C4-2B (cell line): ENCODE data around the gene LZTR1.
A peak's percentile ranks its signal among the peaks of the same experiment; 100 is the strongest.

Source experiments
- H3K27ac ChIP-seq: fragments of 450-650 bp; 2 replicates; pipeline ENCODE4 v1.5.1; 2017
- CTCF ChIP-seq: fragments of 450-650 bp; conservative IDR thresholded peaks from 2 replicates; pipeline ENCODE4 v1.5.1; 2017; ENCODE audit warnings: mild to moderate bottlenecking
- ZFX ChIP-seq: fragments of 450-650 bp; IDR thresholded peaks from 2 replicates; pipeline ENCODE4 v1.6.1; 2017

LZTR1 gene

GRCh38 chr22:20983081-20983771, 1.1 kb downstream of the LZTR1 start:
- TF ChIP-seq CTCF (no peak), ZFX (no peak)
- peak overlapping the region; percentile 93 for H3K27ac ChIP-seq

GRCh38 chr22:20985720-20986119, 3.6 kb downstream of the LZTR1 start:
- H3K27ac ChIP-seq, result no peak overlapping the region
- TF ChIP-seq CTCF (no peak), ZFX (no peak)

GRCh38 chr22:20986365-20986764, 4.3 kb downstream of the LZTR1 start:
- H3K27ac ChIP-seq, result no peak overlapping the region
- TF ChIP-seq CTCF (no peak), ZFX (no peak)

GRCh38 chr22:20987375-20987774, 5.3 kb downstream of the LZTR1 start:
- TF ChIP-seq CTCF (no peak), ZFX (no peak)
- no peak overlapping the region for H3K27ac ChIP-seq

GRCh38 chr22:20988573-20989322, 6.7 kb downstream of the LZTR1 start:
- TF ChIP-seq ZFX (no peak), CTCF (no peak)
- H3K27ac ChIP-seq, result no peak overlapping the region

- TF ChIP-seq ZFX (no peak), CTCF (no peak)
- no peak overlapping the region for H3K27ac ChIP-seq
Observed at GRCh38 chr22:20989323-20990138, 7.4 kb downstream of the LZTR1 start.
